Large intestine (tissue), 3 donors: Measurements from ENCODE around the gene ST3GAL3. TPM values are rescaled to one million over a fixed set of nuclear protein-coding genes. Genes with fewer than 3 reads are reported as not detected.

Experiments used
- DNase-seq, 2 donors: peaks; one replicate each; pipeline versions ENCODE4 v3.0.0 to v3.0.0-alpha.2; 2013
- H3K27ac ChIP-seq: one replicate; pipeline ENCODE4 v1.5.1; 2013; ENCODE audit warnings: low read length
- H3K27me3 ChIP-seq: 2 replicates; pipeline ENCODE4 v1.6.1; 2013; ENCODE audit warnings: low read length; ENCODE audit not compliant: control insufficient read depth, insufficient read depth
- H3K36me3 ChIP-seq: 2 replicates; pipeline ENCODE4 v1.6.1; 2013; ENCODE audit warnings: low read length; ENCODE audit not compliant: control insufficient read depth, insufficient read depth
- H3K4me1 ChIP-seq: one replicate; pipeline ENCODE4 v1.6.1; 2013; ENCODE audit warnings: low read length; ENCODE audit not compliant: control insufficient read depth, insufficient read depth
- H3K4me3 ChIP-seq: one replicate; pipeline ENCODE4 v1.5.1; 2013; ENCODE audit warnings: low read length
- H3K9me3 ChIP-seq: one replicate; pipeline ENCODE4 v1.6.1; 2013; ENCODE audit warnings: mild to moderate bottlenecking, low read depth, low read length, moderate library complexity; ENCODE audit not compliant: control insufficient read depth
- WGBS: methylation state at CpG from one replicate; pipeline ENCODE4 v1.1.5; 2013; ENCODE audit warnings: low lambda C conversion rate; ENCODE audit not compliant: insufficient coverage; 5-methylcytosine and 5-hydroxymethylcytosine counted together
- polyA plus RNA-seq: library from polyadenylated mRNA; unstranded; fragments of 120-200 nt; gene quantifications from one replicate; pipeline ENCODE4 v1.2.1, GENCODE V29; 2013

The ST3GAL3 gene
- polyA plus RNA-seq, 1 donor: 7.7 TPM

- no peaks in the 10 kb centered on the region for H3K27me3 ChIP-seq
- no peaks in the 10 kb centered on the region for H3K9me3 ChIP-seq
- no peak overlapping the region for H3K27ac ChIP-seq
- H3K4me3 ChIP-seq: no peak overlapping the region
- H3K36me3 ChIP-seq: no peaks in the 10 kb centered on the region
- DNase-seq: no peak
- 100% methylated on average over 3 of the region's 14 CpGs for WGBS
- peaks cover 8% of the 10 kb centered on the region for H3K4me1 ChIP-seq
Observed at GRCh38 chr1:43834280-43835081, 127.1 kb downstream of the ST3GAL3 start.

GRCh38 chr1:43835082-43836021 lies 128.0 kb downstream of the ST3GAL3 start:
- H3K4me1 ChIP-seq: peaks cover 8% of the 10 kb centered on the region
- H3K27ac ChIP-seq: no peak overlapping the region
- peak in 1 of 2 donors; percentile 19 for DNase-seq
- no peaks in the 10 kb centered on the region for H3K36me3 ChIP-seq
- no peaks in the 10 kb centered on the region for H3K9me3 ChIP-seq
- H3K27me3 ChIP-seq: no peaks in the 10 kb centered on the region
- no CpG with 5 or more reads among the region's 11 CpGs for WGBS
- no peak overlapping the region for H3K4me3 ChIP-seq

- DNase-seq: peak; percentile 73 to 86
- no CpG with 5 or more reads among the region's 6 CpGs for WGBS
- H3K36me3 ChIP-seq: no peaks in the 10 kb centered on the region
- H3K9me3 ChIP-seq: no peaks in the 10 kb centered on the region
- H3K27ac ChIP-seq: no peak overlapping the region
- peaks cover 14% of the 10 kb centered on the region for H3K4me1 ChIP-seq
- no peaks in the 10 kb centered on the region for H3K27me3 ChIP-seq
- H3K4me3 ChIP-seq: no peak overlapping the region
Observed at GRCh38 chr1:43836267-43836951, 129.1 kb downstream of the ST3GAL3 start.

GRCh38 chr1:43839056-43839455 lies 131.7 kb downstream of the ST3GAL3 start:
- Histone ChIP-seq H3K36me3 (no peaks in the 10 kb centered on the region), H3K4me1 (peaks cover 24% of the 10 kb centered on the region), H3K27me3 (no peaks in the 10 kb centered on the region), H3K4me3 (no peak overlapping the region), H3K9me3 (no peaks in the 10 kb centered on the region), H3K27ac (no peak overlapping the region)
- DNase-seq: no peak
- no CpG with 5 or more reads among the region's 5 CpGs for WGBS

GRCh38 chr1:43841321-43842174 lies 134.2 kb downstream of the ST3GAL3 start:
- H3K4me3 ChIP-seq: no peak overlapping the region
- peaks cover 3% of the 10 kb centered on the region for H3K9me3 ChIP-seq
- DNase-seq: peak; percentile 35 to 65
- no CpG with 5 or more reads among the region's 1 CpG for WGBS
- H3K36me3 ChIP-seq: no peaks in the 10 kb centered on the region
- H3K4me1 ChIP-seq: peaks cover 19% of the 10 kb centered on the region
- no peaks in the 10 kb centered on the region for H3K27me3 ChIP-seq
- H3K27ac ChIP-seq: peak overlapping the region; percentile 63

GRCh38 chr1:43842175-43842498 lies 134.8 kb downstream of the ST3GAL3 start:
- Histone ChIP-seq H3K27me3 (no peaks in the 10 kb centered on the region), H3K4me3 (no peak overlapping the region), H3K27ac (peak overlapping the region; percentile 63), H3K36me3 (no peaks in the 10 kb centered on the region), H3K4me1 (peaks cover 16% of the 10 kb centered on the region), H3K9me3 (peaks cover 3% of the 10 kb centered on the region)
- 100% methylated on average over 1 of the region's 2 CpGs for WGBS
- DNase-seq: no peak

GRCh38 chr1:43843684-43844083 lies 136.3 kb downstream of the ST3GAL3 start:
- no peak for DNase-seq
- Histone ChIP-seq H3K4me1 (peaks cover 16% of the 10 kb centered on the region), H3K27ac (peak overlapping the region; percentile 43), H3K36me3 (no peaks in the 10 kb centered on the region), H3K4me3 (no peak overlapping the region), H3K9me3 (peaks cover 3% of the 10 kb centered on the region), H3K27me3 (no peaks in the 10 kb centered on the region)
- WGBS: 80% methylated on average over 1 of the region's 5 CpGs

- no peaks in the 10 kb centered on the region for H3K27me3 ChIP-seq
- peak overlapping the region; percentile 20 for H3K27ac ChIP-seq
- DNase-seq: peak; percentile 70 to 86
- no CpG with 5 or more reads among the region's 1 CpG for WGBS
- peaks cover 16% of the 10 kb centered on the region for H3K4me1 ChIP-seq
- H3K36me3 ChIP-seq: no peaks in the 10 kb centered on the region
- no peak overlapping the region for H3K4me3 ChIP-seq
- H3K9me3 ChIP-seq: peaks cover 3% of the 10 kb centered on the region
Observed at GRCh38 chr1:43844114-43844513, 136.8 kb downstream of the ST3GAL3 start.

- H3K4me1 ChIP-seq: peaks cover 5% of the 10 kb centered on the region
- H3K4me3 ChIP-seq: no peak overlapping the region
- H3K36me3 ChIP-seq: no peaks in the 10 kb centered on the region
- no peak overlapping the region for H3K27ac ChIP-seq
- H3K27me3 ChIP-seq: no peaks in the 10 kb centered on the region
- H3K9me3 ChIP-seq: peaks cover 3% of the 10 kb centered on the region
- no peak for DNase-seq
- no CpG with 5 or more reads among the region's 1 CpG for WGBS
Observed at GRCh38 chr1:43847290-43847689, 140.0 kb downstream of the ST3GAL3 start.
